Measurements from ENCODE around the gene RTBDN. TPM values are rescaled to one million over a fixed set of nuclear protein-coding genes. Genes with fewer than 3 reads are reported as not detected.

Gene RTBDN
- 0.29 to 0.36 TPM in 2 of 5 replicates, not detected in the others for total RNA-seq (2022; extraction: Qiagen RNA extraction; ENCODE audit: low read depth)

GRCh38 chr19:12834566-12834943, at the start of gene RTBDN:
TSS of gene RTBDN (minus strand) at chr19:12834579. CDS start at chr19:12829979, 4,600 bp downstream.

GRCh38 chr19:12881172-12881808, 46.9 kb upstream of the RTBDN start, which contains the start of gene DNASE2:
TSS of gene DNASE2 (minus strand) at chr19:12881449. CDS start at chr19:12881375, 74 bp downstream.

GRCh38 chr19:12838182-12838885, 4.0 kb upstream of the RTBDN start, which contains the start of gene MAST1:
TSS of gene MAST1 (plus strand) at chr19:12838515. CDS start at chr19:12838573, 58 bp downstream.

GRCh38 chr19:12806242-12807081, 27.9 kb downstream of the RTBDN start, which contains the start of gene RNASEH2A:
TSS of gene RNASEH2A (plus strand) at chr19:12806584. CDS start at chr19:12806674, 90 bp downstream.

GRCh38 chr19:12801466-12802266, 32.7 kb downstream of the RTBDN start, which contains the start of the genes PRDX2 and THSD8:
TSS of gene PRDX2 (minus strand) at chr19:12801800. CDS start at chr19:12801261, 539 bp downstream.
TSS of gene THSD8 (plus strand) at chr19:12802069. CDS start at chr19:12802072, 3 bp downstream.

GRCh38 chr19:12791345-12792050, 42.9 kb downstream of the RTBDN start, which contains the start of gene JUNB:
TSS of gene JUNB (plus strand) at chr19:12791486. CDS start at chr19:12791772, 286 bp downstream.

Other genes starting within 250 kb of the RTBDN start
- 0.49 to 1.3 TPM (median 0.65 TPM) in 5 replicates for gene ZNF490, start 223.8 kb downstream of the RTBDN start, total RNA-seq (2022; extraction: Qiagen RNA extraction; ENCODE audit: low read depth)
- gene ZNF791, start 223.7 kb downstream of the RTBDN start, total RNA-seq (2022; extraction: Qiagen RNA extraction; ENCODE audit: low read depth), result 3.9 to 5.7 TPM (median 4.9 TPM) in 5 replicates
- 12.3 to 25.9 TPM (median 21.0 TPM) in 5 replicates for gene MAN2B1, start 167.8 kb downstream of the RTBDN start, total RNA-seq (2022; extraction: Qiagen RNA extraction; ENCODE audit: low read depth)
- gene WDR83, start 167.8 kb downstream of the RTBDN start, total RNA-seq (2022; extraction: Qiagen RNA extraction; ENCODE audit: low read depth), result 8.8 to 11.9 TPM (median 11.3 TPM) in 5 replicates
- 29.3 to 58.1 TPM (median 49.9 TPM) in 5 replicates for gene DHPS, start 152.7 kb downstream of the RTBDN start, total RNA-seq (2022; extraction: Qiagen RNA extraction; ENCODE audit: low read depth)
- not detected in 5 replicates for gene GNG14, start 146.6 kb downstream of the RTBDN start, total RNA-seq (2022; extraction: Qiagen RNA extraction; ENCODE audit: low read depth)
- 7.7 to 13.8 TPM (median 12.2 TPM) in 5 replicates for gene FBXW9, start 137.9 kb downstream of the RTBDN start, total RNA-seq (2022; extraction: Qiagen RNA extraction; ENCODE audit: low read depth)
- 24.7 to 40.2 TPM (median 36.9 TPM) in 5 replicates for gene TNPO2, start 110.6 kb downstream of the RTBDN start, total RNA-seq (2022; extraction: Qiagen RNA extraction; ENCODE audit: low read depth)
- gene TRIR, start 99.9 kb downstream of the RTBDN start, total RNA-seq (2022; extraction: Qiagen RNA extraction; ENCODE audit: low read depth), result 146 to 249 TPM (median 219 TPM) in 5 replicates
- gene GET3, start 97.1 kb downstream of the RTBDN start, total RNA-seq (2022; extraction: Qiagen RNA extraction; ENCODE audit: low read depth), result 63.4 to 104 TPM (median 94.9 TPM) in 5 replicates
- 0.47 to 0.85 TPM (median 0.62 TPM) in 5 replicates for gene BEST2, start 82.8 kb downstream of the RTBDN start, total RNA-seq (2022; extraction: Qiagen RNA extraction; ENCODE audit: low read depth)
- gene HOOK2, start 59.0 kb downstream of the RTBDN start, total RNA-seq (2022; extraction: Qiagen RNA extraction; ENCODE audit: low read depth), result 4.5 to 14.2 TPM (median 11.1 TPM) in 5 replicates
- gene JUNB, start 43.1 kb downstream of the RTBDN start, total RNA-seq (2022; extraction: Qiagen RNA extraction; ENCODE audit: low read depth), result 77.9 to 186 TPM (median 154 TPM) in 5 replicates
- gene PRDX2, start 32.8 kb downstream of the RTBDN start, total RNA-seq (2022; extraction: Qiagen RNA extraction; ENCODE audit: low read depth), result 0.61 to 1.1 TPM (median 0.78 TPM) in 5 replicates
- gene THSD8, start 32.5 kb downstream of the RTBDN start, total RNA-seq (2022; extraction: Qiagen RNA extraction; ENCODE audit: low read depth), result 4.8 to 12.3 TPM (median 8.1 TPM) in 5 replicates
- 26.4 to 47.1 TPM (median 46.2 TPM) in 5 replicates for gene RNASEH2A, start 28.0 kb downstream of the RTBDN start, total RNA-seq (2022; extraction: Qiagen RNA extraction; ENCODE audit: low read depth)
- gene MAST1, start 3.9 kb upstream of the RTBDN start, total RNA-seq (2022; extraction: Qiagen RNA extraction; ENCODE audit: low read depth), result 0.98 to 2.5 TPM (median 2.5 TPM) in 5 replicates
- 22.6 to 31.7 TPM (median 30.2 TPM) in 5 replicates for gene DNASE2, start 46.9 kb upstream of the RTBDN start, total RNA-seq (2022; extraction: Qiagen RNA extraction; ENCODE audit: low read depth)
- not detected in 5 replicates for gene KLF1, start 52.6 kb upstream of the RTBDN start, total RNA-seq (2022; extraction: Qiagen RNA extraction; ENCODE audit: low read depth)
- gene GCDH, start 56.6 kb upstream of the RTBDN start, total RNA-seq (2022; extraction: Qiagen RNA extraction; ENCODE audit: low read depth), result 7.4 to 10.3 TPM (median 9.3 TPM) in 5 replicates
- gene SYCE2, start 84.7 kb upstream of the RTBDN start, total RNA-seq (2022; extraction: Qiagen RNA extraction; ENCODE audit: low read depth), result 0.29 to 1.0 TPM (median 0.84 TPM) in 4 of 5 replicates, not detected in the other
- 51.4 to 78.1 TPM (median 75.8 TPM) in 5 replicates for gene FARSA, start 99.1 kb upstream of the RTBDN start, total RNA-seq (2022; extraction: Qiagen RNA extraction; ENCODE audit: low read depth)
- 489 to 619 TPM (median 537 TPM) in 5 replicates for gene CALR, start 104.0 kb upstream of the RTBDN start, total RNA-seq (2022; extraction: Qiagen RNA extraction; ENCODE audit: low read depth)
- 62.0 to 88.3 TPM (median 81.0 TPM) in 5 replicates for gene RAD23A, start 111.3 kb upstream of the RTBDN start, total RNA-seq (2022; extraction: Qiagen RNA extraction; ENCODE audit: low read depth)
- 28.1 to 58.3 TPM (median 54.3 TPM) in 5 replicates for gene GADD45GIP1, start 122.6 kb upstream of the RTBDN start, total RNA-seq (2022; extraction: Qiagen RNA extraction; ENCODE audit: low read depth)
- gene DAND5, start 135.0 kb upstream of the RTBDN start, total RNA-seq (2022; extraction: Qiagen RNA extraction; ENCODE audit: low read depth), result 0.08 to 0.19 TPM in 2 of 5 replicates, not detected in the others
- 2.2 to 4.9 TPM (median 4.5 TPM) in 5 replicates for gene NFIX, start 160.9 kb upstream of the RTBDN start, total RNA-seq (2022; extraction: Qiagen RNA extraction; ENCODE audit: low read depth)